ENCODE data around the gene SPATA6L.
A peak's percentile ranks its signal among the peaks of the same experiment; 100 is the strongest.

Gene SPATA6L

DNA sequence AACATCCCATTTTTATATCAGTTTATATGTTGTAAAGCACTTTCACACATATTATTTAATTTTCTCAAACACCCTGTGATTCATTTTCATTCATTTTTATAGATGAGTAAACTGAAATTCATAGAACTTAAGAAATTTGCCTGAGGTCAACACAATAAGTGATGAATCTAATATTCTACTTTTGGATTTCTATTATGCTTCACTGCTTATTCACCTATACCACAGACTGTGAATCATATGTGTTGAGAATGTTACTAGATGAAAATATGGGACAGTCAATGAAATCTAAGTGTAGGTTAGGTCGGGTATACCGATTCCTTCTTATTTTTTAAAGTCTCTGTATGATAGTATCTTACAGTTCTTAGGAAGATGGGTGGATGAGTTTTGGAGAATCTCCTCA is 37.8 kb upstream of the SPATA6L start:
- TF ChIP-seq, protein P1, sequence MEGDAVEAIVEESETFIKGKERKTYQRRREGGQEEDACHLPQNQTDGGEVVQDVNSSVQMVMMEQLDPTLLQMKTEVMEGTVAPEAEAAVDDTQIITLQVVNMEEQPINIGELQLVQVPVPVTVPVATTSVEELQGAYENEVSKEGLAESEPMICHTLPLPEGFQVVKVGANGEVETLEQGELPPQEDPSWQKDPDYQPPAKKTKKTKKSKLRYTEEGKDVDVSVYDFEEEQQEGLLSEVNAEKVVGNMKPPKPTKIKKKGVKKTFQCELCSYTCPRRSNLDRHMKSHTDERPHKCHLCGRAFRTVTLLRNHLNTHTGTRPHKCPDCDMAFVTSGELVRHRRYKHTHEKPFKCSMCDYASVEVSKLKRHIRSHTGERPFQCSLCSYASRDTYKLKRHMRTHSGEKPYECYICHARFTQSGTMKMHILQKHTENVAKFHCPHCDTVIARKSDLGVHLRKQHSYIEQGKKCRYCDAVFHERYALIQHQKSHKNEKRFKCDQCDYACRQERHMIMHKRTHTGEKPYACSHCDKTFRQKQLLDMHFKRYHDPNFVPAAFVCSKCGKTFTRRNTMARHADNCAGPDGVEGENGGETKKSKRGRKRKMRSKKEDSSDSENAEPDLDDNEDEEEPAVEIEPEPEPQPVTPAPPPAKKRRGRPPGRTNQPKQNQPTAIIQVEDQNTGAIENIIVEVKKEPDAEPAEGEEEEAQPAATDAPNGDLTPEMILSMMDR (conservative IDR thresholded peaks at IDR 0.05; ENCODE audit: low read length), result no peak
- DNase-seq (ENCODE audit: low read depth), result no peak
- H3K4me3 ChIP-seq (ENCODE audit: low read length), result no peak overlapping the region

- no peak overlapping the region for H3K4me3 ChIP-seq (ENCODE audit: low read length)
- DNase-seq (ENCODE audit: low read depth), result no peak
- TF ChIP-seq, protein P1 (conservative IDR thresholded peaks at IDR 0.05; ENCODE audit: low read length), result no peak
Measured at GRCh38 chr9:4701526-4701925, 35.2 kb upstream of the SPATA6L start.

- no peak overlapping the region for H3K4me3 ChIP-seq (ENCODE audit: low read length)
- DNase-seq (ENCODE audit: low read depth), result no peak
- TF ChIP-seq, protein P1 (conservative IDR thresholded peaks at IDR 0.05; ENCODE audit: low read length), result no peak
Measured at GRCh38 chr9:4700932-4701331, 34.7 kb upstream of the SPATA6L start.

DNA sequence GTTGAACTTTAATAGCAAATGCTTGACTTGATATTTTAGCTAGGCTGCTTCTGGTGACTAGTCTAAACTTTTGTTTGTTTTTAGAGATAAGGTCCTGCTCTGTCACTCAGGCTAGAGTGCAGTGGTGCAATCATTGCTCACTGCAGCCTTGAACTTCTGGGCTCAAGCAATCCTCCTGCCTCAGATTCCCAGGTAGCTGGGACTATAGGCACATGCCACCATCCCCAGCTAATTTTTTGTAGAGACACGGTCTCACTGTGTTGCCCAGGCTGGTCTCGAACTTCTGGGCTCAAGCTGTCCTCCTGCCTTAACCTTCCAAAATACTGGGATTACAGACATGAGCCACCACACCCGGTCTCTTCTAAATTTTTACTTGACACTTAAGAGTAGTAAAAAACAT is 33.8 kb upstream of the SPATA6L start:
- no peak overlapping the region for H3K4me3 ChIP-seq (ENCODE audit: low read length)
- TF ChIP-seq, protein P1 (conservative IDR thresholded peaks at IDR 0.05; ENCODE audit: low read length), result no peak
- no peak for DNase-seq (ENCODE audit: low read depth)

- no peak overlapping the region for H3K4me3 ChIP-seq (ENCODE audit: low read length)
- peak; percentile 60 for DNase-seq (ENCODE audit: low read depth)
- TF ChIP-seq, protein P1 (conservative IDR thresholded peaks at IDR 0.05; ENCODE audit: low read length), result no peak
Measured at GRCh38 chr9:4691795-4692194, 25.5 kb upstream of the SPATA6L start.

DNA sequence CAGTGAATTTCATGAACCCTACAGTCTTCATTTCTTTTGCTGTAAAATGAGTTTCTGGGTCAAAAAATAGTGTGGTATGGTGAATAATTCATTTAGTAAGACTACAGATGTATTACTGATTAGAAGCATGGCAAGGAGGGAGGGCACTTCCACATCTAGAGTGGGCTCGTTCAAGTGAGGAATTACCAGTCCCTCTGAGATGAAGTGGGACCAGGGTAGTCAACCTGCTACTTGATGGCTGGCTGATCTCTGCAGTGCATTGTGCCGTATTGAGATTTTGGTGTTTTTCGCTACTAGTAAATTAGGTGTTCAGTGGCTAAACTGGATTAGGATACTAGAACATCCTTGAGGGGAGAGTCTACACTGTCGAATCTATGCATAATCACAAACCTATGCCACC is 23.9 kb upstream of the SPATA6L start:
- no peak for DNase-seq (ENCODE audit: low read depth)
- H3K4me3 ChIP-seq (ENCODE audit: low read length), result no peak overlapping the region
- TF ChIP-seq, protein P1 (conservative IDR thresholded peaks at IDR 0.05; ENCODE audit: low read length), result no peak

DNA sequence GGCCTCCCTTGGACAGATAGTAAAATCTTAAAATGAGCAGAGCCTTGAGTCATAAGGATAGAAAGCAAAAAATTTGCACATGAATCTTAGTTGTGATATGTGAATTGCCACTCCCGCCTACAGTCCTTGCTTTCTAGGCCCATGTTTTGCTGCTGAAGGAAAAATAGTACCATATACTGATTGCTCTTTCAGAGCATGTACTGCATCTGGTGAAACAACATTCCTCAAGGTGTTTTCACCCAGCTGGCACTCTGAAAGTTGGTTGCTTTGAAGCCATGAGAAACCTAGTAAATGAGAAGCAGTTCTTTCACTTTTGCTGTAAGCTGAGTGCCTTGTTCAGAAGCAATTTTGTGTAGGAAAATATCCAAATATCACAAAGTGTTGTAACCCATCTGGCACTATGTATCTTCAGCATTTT is 23.4 kb upstream of the SPATA6L start:
- H3K4me3 ChIP-seq (ENCODE audit: low read length), result no peak overlapping the region
- DNase-seq (ENCODE audit: low read depth), result peak; percentile 57
- TF ChIP-seq, protein P1 (conservative IDR thresholded peaks at IDR 0.05; ENCODE audit: low read length), result no peak

All from AG10803 (cell line).